AG04450 (cell line): ENCODE data around the gene NTM. TPM values are rescaled to one million over a fixed set of nuclear protein-coding genes. Genes with fewer than 3 reads are reported as not detected.
A peak's percentile ranks its signal among the peaks of the same experiment; 100 is the strongest.

Experiments used
- CTCF ChIA-PET: fragments of 300-600, 350-600 bp; formaldehyde crosslinking; extraction: SDS; loops from one replicate; lab custom pipeline; 2022; ENCODE audit warnings: antibody characterized with exemption, inconsistent platforms; lab: Charles Lee
- POLR2A ChIA-PET: fragments of 350-600 bp; formaldehyde crosslinking; extraction: SDS; loops from one replicate; lab custom pipeline; 2021; ENCODE audit warnings: antibody characterized with exemption, inconsistent platforms; lab: Yijun Ruan, JAX
- DNase-seq: peaks from one replicate; pipeline ENCODE4 v3.0.0-alpha.2; 2011; ENCODE audit warnings: low read depth, low spot score
- H3K27ac ChIP-seq: one replicate; pipeline ENCODE4 v1.5.1; 2012; ENCODE audit warnings: low read depth, low read length, control low read depth
- H3K27me3 ChIP-seq: one replicate; pipeline ENCODE4 v1.6.0; 2012; ENCODE audit warnings: low read length; ENCODE audit not compliant: control insufficient read depth, insufficient read depth
- H3K4me3 ChIP-seq: 2 replicates; pipeline ENCODE4 v1.5.1; 2011; ENCODE audit warnings: mild to moderate bottlenecking, low read depth, low read length, control low read depth
- H3K9me3 ChIP-seq: 2 replicates; pipeline ENCODE4 v1.5.1; 2012; ENCODE audit warnings: low read length; ENCODE audit not compliant: control insufficient read depth, insufficient read depth
- CTCF ChIP-seq: IDR thresholded peaks from 2 replicates; pipeline ENCODE4 v1.5.1; 2011; ENCODE audit warnings: low read depth, low read length, control low read depth, inconsistent platforms
- polyA plus RNA-seq: library from polyadenylated mRNA; depleted of rRNA; stranded (reverse); fragments of >200 nt; gene quantifications from 2 replicates; pipeline ENCODE4 v1.2.3, GENCODE V29; 2011

NTM gene
- polyA plus RNA-seq, 1 experiment: 26.9 TPM

DNA sequence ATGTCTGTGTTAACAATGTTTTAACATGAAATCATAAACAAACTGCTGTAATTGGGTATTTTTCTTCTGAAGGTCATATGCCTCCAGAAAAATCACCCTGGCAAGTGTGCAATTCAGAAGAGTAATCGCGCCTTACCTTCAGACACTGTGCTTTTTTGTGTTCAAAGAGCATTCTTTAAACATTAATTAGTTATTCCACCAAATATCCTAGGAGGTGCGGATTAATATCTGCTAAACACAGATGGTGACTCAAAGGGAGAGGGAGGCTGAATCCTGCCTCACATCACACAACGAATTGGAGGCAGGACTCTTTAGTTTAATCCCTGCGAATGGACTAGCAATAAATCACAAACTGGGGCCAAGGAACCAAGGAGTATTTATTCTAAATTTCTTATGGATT lies 213.0 kb downstream of the NTM start:
- CTCF ChIA-PET: no interaction called here
- DNase-seq: no peak

GRCh38 chr11:131583938-131584337 lies 213.5 kb downstream of the NTM start:
- no peak for TF ChIP-seq CTCF
- POLR2A ChIA-PET: no interaction called here
- no peaks in the 10 kb centered on the region for H3K9me3 ChIP-seq
- DNase-seq: no peak
- CTCF ChIA-PET: interaction anchor here (0.9 kb wide), 1 partner anchor 90 kb away, joined by 3 read pairs; no protein-coding TSS in a partner anchor
- no peaks in the 10 kb centered on the region for H3K27me3 ChIP-seq
- no peak overlapping the region for H3K27ac ChIP-seq
- H3K4me3 ChIP-seq: no peak overlapping the region

More for the DNA sequence above, 213.0 kb downstream of the NTM start:
- no peak for TF ChIP-seq CTCF
- no peaks in the 10 kb centered on the region for H3K9me3 ChIP-seq
- POLR2A ChIA-PET: no interaction called here
- no peaks in the 10 kb centered on the region for H3K27me3 ChIP-seq
- no peak overlapping the region for H3K4me3 ChIP-seq
- H3K27ac ChIP-seq: no peak overlapping the region

DNA sequence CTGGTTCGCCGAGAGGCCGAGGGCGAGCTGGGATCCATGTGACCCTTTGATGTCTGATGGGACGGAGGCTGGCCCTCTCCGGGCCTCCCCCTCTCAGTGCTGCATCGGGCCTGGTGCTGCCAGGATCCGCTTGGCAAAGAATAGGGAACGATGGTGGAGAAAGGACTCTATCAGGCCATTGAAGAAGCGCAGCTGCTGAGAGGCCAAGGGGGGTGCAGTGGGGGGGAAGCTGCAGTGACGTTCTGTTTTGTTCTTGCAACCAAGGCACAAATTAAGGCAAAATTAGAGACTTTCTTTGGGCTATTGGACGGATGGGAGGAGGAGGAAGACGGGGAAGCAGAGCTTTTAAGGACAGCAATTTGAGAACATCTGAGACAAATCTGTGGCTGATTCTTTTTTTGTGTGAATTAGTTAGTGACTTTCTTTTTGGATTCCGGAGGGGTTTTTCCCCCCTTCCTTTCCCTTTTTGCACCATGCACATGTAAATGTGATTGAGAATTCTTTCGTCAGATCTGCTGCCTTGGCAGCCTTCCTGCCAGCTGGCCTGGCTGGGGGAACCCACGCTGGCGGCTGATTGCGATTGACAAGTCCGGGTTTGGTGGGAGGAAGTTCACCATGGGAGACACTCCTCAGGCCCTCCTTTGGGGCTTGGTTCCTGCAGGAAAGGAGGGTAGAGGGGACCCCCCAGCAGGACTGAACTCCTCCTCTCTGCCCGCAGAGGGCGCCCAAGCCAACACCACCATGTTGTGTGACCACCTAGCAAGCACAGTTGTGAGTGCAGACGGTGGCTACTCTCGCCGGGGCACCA lies 214.6 kb downstream of the NTM start:
- peak; percentile 22; the same call in 1 of the 2 replicates for TF ChIP-seq CTCF
- H3K27me3 ChIP-seq: no peaks in the 10 kb centered on the region
- DNase-seq: no peak
- ChIA-PET CTCF (interaction anchor here (0.6 kb wide), 1 partner anchor 89 kb away, joined by 3 read pairs; no protein-coding TSS in a partner anchor), POLR2A (no interaction called here)
- H3K4me3 ChIP-seq: no peak overlapping the region
- no peak overlapping the region for H3K27ac ChIP-seq
- H3K9me3 ChIP-seq: no peaks in the 10 kb centered on the region

DNA sequence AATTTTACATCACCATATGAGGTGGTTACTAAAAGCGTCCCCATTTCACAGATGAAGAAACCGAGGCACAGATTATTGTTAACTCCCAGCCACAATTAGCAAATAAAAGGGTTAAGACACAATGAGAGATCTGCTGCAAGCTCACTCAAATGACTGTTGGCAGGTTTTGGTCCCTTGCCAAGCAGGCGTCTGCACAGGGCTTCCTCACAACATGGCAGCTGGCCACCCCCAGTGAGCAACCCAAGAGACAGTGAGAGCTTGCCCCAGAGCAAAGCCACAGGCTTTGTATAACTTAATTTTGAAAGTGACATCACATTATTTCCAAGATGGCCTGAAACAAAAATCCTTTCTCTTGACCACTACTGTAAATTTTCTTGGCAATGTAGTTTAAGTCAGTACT lies 217.6 kb downstream of the NTM start:
- POLR2A ChIA-PET: no interaction called here
- H3K4me3 ChIP-seq: no peak overlapping the region
- H3K9me3 ChIP-seq: no peaks in the 10 kb centered on the region
- CTCF ChIA-PET: interaction anchor here (1.0 kb wide), 1 partner anchor 86 kb away, joined by 3 read pairs; no protein-coding TSS in a partner anchor
- DNase-seq: no peak
- H3K27ac ChIP-seq: no peak overlapping the region
- H3K27me3 ChIP-seq: no peaks in the 10 kb centered on the region
- no peak for TF ChIP-seq CTCF

DNA sequence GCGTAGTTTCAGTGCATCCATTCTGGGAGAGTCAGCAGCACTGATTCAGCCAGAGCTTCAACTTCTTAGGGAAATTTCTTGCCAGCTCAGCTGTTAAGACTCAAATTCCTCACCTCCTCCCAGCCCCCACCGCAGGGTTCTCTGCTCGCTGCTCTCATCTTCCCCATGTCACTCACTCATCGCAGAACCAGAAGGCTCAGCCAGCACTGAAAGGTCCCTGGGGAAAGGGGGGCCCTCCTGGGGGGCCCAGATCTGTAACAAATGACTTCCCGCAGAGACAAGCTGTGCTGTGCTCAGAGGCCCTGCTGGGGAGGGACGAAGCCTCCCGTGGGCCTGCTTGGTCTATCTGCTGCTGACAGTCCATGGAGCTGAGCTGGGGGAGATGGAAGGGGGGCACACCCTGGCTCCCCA lies 220.6 kb downstream of the NTM start:
- CTCF ChIA-PET: interaction anchor here (1.0 kb wide), 1 partner anchor 83 kb away, joined by 5 read pairs; no protein-coding TSS in a partner anchor
- H3K4me3 ChIP-seq: no peak overlapping the region
- DNase-seq: no peak

More for the DNA sequence above, 220.6 kb downstream of the NTM start:
- no peak overlapping the region for H3K27ac ChIP-seq
- TF ChIP-seq CTCF: no peak
- H3K27me3 ChIP-seq: peaks cover 4% of the 10 kb centered on the region
- POLR2A ChIA-PET: no interaction called here
- H3K9me3 ChIP-seq: no peaks in the 10 kb centered on the region
